Activated T-cell treated with anti-CD3 and anti-CD28 coated beads for 24 hours (primary cell): ENCODE data around the gene AMELX.

Source experiments
- DNase-seq: peaks from one replicate; pipeline ENCODE4 v3.0.0-alpha.2; 2020; ENCODE audit warnings: low read depth

AMELX gene

DNA sequence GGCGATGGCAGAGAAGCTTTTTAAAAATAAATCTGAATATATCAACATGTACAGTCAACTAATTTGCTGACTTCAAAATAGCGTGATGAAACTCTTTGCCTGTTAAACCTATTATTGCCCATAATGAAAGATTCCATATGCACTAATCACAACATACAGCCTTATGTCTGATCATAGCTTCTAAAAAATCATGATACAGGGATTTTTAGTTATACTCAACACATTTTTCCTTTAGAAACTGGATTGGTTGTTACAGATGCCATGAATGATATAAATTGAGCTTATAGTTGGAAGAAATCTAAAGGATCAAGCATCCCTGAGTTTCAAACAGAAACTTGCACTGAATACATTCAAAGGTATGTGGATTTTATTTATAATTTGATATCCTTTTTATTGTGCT is at the start of gene AMELX:
TSS of gene AMELX (plus strand) at position 301 of the 400 bp plus-strand sequence. CDS start 1,376 bp downstream, outside the sequence.
- DNase-seq: no peak

DNA sequence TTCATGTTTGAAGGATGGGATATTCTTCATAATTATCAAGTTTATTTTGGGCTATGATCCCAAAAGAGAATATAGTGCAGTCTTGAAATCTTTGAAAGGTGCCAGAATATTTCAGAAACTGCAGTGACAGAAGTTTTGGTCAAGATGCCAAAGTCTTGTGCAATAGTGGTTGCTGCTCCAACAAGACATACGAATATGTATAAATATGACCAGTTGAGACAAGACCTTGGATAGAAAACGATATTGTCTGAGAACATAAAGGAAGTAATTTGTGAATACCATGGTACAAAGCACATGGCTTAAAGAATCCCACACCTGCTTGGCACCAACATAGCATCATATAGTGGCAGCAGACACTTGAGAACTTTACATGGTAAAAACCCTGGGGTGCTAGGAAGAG is 48.6 kb upstream of the AMELX start:
- DNase-seq: no peak

DNA sequence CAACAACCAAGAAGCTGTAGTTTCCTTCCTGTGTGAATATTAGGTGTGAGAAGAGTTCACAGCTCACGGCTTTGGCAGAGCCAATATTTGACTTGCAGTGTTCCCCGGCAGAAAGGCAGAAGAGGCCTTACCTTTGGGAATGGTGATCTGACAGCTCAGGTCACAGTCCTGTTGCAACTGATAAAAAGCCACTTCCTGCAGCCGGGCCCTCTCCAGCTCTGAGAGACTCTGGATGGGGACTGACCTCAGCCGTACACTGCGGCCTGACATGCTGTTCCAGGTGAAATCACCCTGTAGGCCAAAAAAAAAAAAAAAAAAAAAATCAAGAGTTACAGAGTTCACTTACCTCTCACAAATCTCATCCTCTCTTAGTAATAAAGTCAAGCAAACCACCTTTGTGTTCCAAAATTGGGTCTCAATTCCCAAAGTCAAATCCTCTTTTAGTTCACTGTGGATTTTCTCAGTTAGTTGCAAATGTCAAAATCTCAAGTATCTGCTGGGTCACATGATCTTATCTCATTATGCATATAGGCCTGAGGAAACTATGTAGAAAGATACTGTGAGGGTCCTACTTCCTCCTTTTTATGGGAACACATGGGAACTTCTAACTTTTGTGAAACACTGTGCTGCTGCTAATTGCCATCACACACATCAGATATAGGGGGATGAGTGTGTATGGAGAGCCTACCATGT is 38.6 kb upstream of the AMELX start:
- DNase-seq: no peak

DNA sequence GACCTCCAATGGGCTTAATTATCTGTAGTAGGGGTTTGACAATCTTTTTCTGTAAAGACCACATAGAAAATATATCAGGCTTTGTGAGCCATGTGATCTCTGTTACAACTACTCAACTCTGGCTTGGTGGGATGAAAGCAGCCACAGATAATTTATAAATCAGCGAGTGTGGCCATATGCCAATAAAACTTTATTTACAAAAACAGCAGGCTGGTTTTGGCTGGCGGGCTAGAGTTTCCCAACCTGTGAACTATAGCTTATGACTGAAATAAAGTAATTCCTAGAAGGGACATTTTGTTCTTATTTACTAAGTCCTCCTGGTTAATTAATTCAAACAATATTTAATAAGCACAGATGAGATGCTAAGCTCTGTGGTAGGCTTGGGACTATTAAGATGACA is 35.9 kb upstream of the AMELX start:
- DNase-seq: no peak

DNA sequence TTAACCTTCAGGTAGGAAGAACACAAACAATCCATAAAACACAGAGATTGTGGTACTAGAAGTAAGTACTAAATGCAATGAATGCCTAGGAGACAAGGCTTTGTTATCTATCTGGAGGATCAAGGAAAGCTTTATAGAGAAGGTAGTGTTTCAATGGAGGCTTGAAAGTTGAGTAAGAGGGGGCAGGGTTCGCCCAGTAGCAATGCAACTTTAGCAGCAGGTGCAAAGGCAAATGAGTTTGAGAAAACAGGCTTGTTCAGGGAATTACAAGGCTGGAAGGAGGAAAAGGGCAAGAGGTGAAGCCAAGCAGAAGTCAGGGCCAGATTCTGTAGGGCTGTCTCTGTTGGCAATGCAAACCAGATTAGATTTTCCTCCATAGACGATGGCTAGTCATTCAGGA is 35.5 kb upstream of the AMELX start:
- DNase-seq: no peak

DNA sequence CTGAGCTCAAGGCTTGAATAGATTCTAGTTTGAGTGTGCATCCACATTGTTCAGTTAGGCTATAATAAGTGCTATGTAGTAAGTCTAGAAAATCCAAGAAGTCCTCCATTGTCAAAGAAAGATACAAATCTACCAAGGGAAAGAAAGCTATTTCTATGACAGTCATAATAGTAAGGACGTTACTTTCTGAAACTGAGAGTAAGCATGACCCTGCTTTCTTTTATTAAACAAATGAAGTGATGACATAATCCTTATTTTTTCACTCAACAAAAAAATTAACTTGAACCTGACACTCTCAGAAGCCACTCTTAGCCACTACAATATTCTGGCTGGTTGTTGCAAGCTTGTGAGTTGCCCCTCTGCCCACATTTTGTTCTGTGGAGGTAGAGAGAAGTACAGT is 33.8 kb upstream of the AMELX start:
- no peak for DNase-seq

DNA sequence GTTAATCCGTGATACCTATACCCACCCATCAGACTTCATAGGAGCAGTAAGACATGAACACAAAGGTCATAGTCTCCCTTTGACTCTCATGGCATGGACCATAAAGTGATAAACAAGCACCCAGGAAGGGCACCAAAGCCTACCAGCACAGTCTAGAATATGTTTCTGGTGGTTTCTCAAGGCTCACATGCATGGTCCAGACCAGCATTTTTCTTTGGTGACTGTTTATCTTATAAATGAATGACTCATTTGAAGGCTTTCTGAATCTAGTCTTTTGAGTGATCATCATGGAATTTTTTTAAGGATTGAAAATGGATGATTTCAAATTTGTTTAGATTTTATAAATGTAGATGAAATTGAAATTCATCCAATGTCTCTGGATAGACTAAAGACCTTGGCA is 32.0 kb upstream of the AMELX start:
- DNase-seq: no peak

DNA sequence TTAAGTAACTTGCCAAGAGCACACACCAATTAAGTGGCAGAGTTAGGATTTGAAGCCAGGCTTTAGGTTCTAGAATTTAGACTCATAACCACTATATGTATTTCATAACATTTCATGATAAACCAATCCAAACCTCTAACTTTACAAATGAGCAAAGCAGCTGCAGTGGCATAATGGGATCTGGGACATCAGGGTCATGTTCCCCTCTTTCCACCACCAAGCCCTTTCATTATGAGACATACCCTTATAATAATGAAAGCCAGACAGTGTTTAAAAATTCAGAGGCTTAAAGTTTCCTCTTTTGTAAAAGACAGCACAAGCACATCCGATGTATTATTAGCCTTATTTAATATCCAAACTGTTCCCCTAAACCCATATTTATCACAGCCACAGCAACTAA is 28.3 kb upstream of the AMELX start:
- no peak for DNase-seq

DNA sequence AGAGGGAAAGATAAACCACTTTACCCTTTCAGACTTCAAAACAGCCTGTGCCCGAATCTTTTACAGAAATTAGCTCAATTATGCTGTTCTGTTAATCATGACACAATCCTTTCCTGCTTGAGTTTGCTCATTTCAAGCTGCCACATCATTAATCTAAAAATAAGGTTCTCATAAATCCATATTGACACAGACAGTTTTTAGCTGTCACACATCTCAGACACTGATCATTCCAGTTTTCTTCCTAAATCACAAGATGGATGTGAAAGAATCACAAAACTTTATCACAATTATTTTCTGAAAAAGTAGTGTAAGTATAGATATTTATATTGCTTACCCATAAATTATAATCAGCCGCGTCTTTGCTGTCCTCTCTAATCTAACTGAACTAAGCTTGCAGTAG is 27.9 kb upstream of the AMELX start:
- no peak for DNase-seq

DNA sequence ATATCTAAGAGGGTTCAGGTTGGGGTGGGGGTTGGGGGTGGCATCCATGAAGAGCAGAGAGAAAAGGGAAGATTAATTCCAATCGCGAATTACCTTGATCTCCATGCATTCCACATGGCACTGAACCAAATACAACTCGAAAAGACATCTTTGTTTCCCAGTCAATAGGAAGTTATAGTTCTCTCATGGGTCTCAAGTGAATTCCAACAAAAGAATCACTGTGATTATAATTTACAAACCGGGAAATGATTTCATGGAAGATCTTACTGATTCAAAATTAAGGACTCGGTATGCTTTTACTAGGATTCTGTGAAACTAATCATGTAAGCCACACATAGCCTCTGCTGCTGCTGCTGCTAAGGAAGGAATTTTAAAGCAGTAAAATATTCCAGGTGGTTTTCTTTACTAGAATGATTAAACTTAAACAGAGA is 26.6 kb upstream of the AMELX start:
- no peak for DNase-seq

DNA sequence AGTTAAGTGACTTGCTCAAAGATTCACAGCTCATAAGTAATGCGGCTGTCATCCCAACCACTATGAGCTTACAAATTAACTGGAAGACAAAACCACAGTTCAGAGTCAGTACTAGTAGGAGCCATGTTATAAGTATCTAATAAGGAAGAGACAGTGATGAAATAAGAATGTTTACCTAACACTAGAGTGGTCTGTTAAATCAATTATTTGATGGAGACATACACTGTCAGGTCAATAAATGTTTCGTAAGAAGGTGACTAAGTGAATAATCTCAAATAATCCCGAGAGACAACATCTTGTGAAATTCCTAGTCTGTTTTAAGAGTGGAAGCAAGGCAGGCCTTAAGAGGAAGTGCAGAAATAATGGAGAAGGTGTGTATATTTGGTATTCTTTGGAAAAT is 25.8 kb upstream of the AMELX start:
- no peak for DNase-seq

DNA sequence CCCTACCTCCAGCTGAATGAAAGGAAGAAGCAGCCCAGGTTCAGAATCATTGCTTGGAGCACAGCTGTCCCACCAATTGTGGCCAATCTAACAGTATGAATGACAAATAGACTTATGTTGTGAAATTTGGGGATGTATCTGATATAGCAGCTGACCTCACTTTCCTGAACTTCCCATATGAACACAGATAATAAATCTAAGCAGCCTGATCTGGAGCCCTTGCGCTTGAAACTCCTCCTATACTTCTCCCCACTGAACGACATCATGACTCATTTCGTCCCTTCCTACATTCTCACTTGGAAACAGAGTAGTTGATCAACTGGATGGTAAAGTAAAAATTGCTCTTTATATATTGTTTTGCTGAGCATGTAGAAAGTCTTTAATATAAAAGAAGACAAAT is 24.2 kb upstream of the AMELX start:
- no peak for DNase-seq

DNA sequence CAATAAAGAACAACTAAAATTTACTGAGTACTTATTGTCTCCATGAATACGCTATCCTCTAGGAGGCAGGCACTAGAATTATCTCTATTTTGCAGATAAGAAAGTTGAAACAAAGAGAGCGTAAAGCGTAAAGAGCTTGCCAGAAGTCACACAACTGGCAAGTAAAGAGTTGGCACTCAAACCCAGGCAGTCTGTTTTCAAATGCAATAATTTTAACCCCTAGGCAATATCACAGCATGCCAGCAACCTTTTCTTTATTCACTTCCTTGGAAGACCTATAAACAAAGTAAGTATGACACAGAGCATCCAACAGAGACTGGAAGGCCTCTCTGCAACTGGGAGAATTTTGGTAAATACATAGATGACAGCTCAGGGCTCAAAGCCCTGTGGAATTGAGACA is 23.2 kb upstream of the AMELX start:
- DNase-seq: no peak

DNA sequence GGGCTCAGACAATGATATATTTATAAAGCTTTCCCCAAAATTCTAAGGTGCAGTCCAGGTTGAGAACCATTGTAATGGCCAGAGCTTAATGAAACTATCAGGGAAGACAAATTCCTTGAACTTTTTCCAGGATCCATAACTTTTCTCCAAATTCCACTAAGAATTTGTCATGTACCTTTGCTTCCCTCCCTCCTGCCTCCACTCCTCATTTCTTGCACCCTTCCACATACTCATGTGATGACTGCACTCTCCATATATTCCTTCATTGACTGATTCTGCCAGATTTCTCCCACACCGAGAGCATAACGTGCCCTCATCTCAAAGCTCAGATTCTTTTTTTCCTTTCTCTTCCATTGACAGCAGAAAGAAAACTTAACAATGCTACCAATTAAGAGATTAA is 20.9 kb upstream of the AMELX start:
- DNase-seq: no peak

DNA sequence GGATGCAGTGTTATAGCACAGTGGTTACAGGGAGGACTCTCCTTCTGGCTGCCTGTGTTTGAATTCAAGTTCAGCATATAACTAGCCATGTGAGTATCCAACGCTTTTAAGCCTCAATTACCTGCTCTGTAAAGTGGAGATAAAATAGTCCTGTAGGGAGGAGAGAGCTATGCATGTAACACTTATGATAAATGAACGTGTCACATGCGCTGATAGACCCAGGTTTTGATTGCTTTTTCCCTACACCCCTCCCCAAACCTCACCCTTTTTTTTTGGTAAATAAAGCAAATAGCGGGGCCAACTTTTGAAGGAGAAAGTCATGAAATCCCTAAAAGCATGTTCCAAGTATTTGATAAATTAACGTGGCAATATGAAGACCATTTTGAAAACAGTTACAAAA is 20.4 kb upstream of the AMELX start:
- DNase-seq: no peak

DNA sequence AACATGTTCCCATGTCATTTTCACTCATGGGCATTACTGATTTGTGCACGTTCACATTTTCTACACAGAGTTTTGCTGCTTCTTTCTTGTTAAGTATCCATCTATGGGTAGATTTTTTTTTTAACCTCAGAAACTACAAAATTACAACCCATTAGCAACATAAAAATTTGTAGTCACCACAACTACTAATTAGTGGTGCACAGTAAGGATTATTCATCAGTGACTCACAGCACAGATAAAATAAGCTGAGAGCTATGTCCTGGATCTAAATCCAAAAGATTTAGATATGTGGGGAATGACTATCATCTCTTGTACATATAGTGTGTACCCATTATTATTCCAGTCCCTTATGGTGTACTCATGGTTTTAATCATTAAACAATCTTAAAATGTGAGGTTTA is 19.7 kb upstream of the AMELX start:
- no peak for DNase-seq

DNA sequence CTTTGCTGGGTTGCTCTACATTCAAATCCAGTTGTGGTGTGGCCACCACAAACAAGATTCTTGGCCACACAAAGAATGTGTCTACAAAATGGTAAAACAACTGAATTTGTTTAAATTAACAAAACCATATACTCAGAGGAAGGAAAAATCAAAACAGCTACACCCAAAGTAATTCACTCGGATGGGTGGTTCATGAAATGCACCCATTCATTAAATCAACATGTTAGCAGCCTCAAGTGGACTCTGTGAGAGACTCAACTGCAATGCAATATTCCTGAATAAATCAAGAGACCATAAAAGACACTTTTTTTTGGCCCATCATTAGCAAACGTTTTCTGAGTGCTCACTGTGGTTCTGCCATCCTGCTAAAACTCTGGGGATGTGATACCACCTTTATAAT is 11.2 kb upstream of the AMELX start:
- DNase-seq: no peak

DNA sequence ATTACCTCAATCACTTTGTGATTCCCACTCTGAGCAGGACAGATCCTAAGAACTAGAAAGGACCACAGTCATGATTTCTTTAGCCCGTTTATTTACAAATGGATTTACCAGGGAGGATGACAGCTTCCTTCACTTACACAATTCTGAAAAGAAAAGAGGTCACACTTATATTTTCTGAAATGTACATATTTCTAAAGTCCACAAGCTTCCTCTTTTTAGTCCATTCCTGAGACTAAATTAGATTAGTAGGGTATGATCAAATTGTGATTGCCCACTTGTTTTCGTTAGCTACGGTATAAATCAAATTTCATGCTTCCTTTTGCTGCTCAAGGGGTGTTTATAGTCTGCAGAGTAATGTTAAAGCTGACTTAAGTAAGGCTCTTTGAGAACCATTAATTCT is 7.6 kb upstream of the AMELX start:
- DNase-seq: no peak

DNA sequence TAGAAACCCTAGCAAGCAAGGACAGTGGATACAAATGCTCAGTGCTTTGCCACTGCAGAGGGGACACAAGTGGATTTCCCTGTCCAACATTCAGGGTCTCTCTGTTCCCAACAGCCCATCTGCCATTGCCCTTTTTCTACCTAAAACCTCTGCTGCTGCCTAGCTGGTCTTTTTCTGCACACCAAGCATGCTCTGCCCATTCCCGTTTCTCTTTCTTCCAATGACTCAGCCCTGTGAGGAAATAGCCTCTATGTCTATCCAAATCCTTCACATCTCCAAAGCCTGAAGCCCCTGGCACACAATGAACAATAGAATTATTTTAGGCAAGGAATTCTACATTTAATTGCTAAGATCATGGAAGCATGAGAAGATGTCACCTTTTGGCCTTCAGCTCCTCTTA is 5.7 kb upstream of the AMELX start:
- DNase-seq: no peak

DNA sequence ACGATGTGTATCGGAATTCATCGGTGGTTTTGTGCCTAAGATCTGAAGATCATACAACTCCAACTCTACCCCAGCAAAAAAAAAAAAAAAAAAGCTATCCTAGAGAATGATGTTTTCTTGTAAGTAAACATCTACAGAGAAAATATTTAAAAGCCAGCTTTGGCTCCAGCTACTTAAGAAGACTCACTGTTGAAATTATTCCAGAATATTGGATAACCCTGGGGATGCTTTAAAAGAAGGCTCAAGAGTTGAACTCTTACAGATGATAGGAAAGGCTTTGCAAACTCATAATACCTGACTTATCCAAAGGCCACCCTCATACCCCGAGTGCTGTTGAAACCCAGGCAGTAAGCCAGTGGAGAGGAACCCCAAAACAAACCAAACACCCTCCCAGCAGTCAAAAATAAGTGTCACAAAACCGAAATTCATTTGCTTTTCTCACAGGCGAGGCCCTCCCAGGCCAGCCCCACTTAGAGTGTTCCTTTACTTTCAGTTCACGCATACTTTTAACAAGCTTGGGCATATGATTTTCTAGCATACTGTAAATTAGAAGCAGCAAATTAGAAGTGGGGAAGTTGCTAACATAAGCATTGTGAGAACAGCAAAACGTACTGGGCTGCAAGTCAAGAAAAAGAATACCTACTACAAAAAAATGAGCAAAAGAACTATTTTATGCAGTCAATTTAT is 2.7 kb upstream of the AMELX start:
- no peak for DNase-seq

DNA sequence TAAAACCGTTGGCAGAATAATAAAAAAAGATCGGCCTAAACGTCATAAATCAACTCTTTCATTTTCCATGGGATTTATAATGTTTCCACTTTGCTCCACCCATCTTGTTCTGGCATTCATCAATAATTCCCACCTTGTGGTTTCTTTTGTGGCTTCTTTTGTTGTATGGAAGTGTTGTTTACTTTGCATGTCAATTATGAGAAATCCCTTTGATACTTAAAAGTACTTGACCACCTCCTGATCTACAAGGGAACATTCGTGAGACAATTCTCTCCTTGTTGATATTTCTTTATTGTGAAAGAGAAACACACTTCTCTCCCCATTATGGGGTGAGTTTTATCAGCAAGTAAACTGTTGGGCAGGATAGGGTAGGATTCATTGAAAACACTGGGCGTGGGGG is 2.8 kb downstream of the AMELX start:
- no peak for DNase-seq

DNA sequence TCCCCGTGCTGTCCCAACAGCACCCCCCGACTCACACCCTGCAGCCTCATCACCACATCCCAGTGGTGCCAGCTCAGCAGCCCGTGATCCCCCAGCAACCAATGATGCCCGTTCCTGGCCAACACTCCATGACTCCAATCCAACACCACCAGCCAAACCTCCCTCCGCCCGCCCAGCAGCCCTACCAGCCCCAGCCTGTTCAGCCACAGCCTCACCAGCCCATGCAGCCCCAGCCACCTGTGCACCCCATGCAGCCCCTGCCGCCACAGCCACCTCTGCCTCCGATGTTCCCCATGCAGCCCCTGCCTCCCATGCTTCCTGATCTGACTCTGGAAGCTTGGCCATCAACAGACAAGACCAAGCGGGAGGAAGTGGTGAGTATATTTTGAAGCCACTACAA is 5.4 kb downstream of the AMELX start:
- DNase-seq: no peak

DNA sequence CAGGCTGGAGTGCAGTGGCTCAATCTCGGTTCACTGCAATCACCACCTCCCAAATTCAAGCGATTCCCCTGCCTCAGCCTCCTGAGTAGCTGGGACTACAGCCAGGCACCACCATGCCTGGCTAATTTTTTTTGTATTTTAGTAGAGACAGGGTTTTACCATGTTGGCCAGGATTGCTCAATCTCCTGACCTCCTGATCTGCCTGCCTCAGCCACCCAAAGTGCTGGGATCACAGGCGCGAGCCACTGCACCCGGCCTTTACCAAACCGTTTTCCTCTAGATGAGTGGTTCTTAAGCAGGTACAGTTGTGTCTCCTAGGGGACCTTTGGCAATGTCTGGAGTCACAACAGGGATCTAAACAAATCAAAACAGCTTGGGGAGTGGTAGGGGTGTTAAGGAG is 11.6 kb downstream of the AMELX start:
- no peak for DNase-seq

DNA sequence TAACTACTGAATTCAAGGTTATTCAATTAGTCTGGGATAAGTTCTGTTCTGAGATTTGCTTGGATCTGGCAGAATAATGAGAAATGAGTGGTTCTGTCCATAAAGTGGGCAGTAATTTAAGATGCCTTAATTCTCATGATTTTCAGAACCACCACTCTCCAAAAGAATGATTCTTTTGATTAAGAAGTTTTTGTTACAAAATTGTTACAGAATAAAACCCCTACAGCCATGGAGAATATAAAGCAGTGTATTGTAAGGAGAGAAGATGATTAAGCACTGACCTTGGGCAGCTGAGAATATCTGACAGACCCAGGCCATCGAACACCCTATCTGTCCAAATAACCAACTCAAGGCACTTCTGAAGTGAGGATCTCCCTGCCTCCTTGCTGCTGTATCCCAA is 12.4 kb downstream of the AMELX start:
- DNase-seq: no peak
